H1 (cell line): ENCODE measurements around the gene ALDH1B1. TPM values are rescaled to one million over a fixed set of nuclear protein-coding genes. Genes with fewer than 3 reads are reported as not detected.
A peak's percentile ranks its signal among the peaks of the same experiment; 100 is the strongest.

Experiments used
- CTCF ChIA-PET: fragments of 300-600 bp; sonication (Branson Sonifier 250); formaldehyde crosslinking; loops from one replicate; lab custom pipeline; 2021; ENCODE audit not compliant: partially characterized antibody; lab: Charles Lee
- POLR2A ChIA-PET: fragments of 300-600 bp; sonication (Branson Sonifier 250); formaldehyde crosslinking; loops from one replicate; lab custom pipeline; 2021; ENCODE audit warnings: inconsistent platforms; ENCODE audit not compliant: partially characterized antibody; lab: Charles Lee
- DNase-seq, 2 experiments: peaks; one replicate each; pipeline versions ENCODE4 v3.0.0 to v3.0.0-alpha.2; 2010 to 2022; ENCODE audit warnings: low spot score in 2 of 2, low read depth in 1 of 2, mixed read lengths in 1 of 2
- FAIRE-seq: peaks from 2 replicates; lab custom pipeline; 2011; peaks lifted over from hg19 to GRCh38; lab: Jason Lieb, UNC
- H2AFZ ChIP-seq: 2 replicates; pipeline ENCODE4 v1.8.1; 2012; ENCODE audit warnings: low read length, inconsistent platforms
- H2AK5ac ChIP-seq: 2 replicates; pipeline ENCODE4 v1.6.1; 2013; ENCODE audit warnings: low read depth, low read length
- H2BK120ac ChIP-seq: replicated peaks from 2 replicates; pipeline ENCODE3; 2013; ENCODE audit warnings: low read depth, low read length, inconsistent platforms
- H2BK12ac ChIP-seq: 2 replicates; pipeline ENCODE4 v1.6.1; 2013; ENCODE audit warnings: low read depth, low read length
- H2BK15ac ChIP-seq: 2 replicates; pipeline ENCODE4 v1.6.1; 2013; ENCODE audit warnings: low read length
- H2BK20ac ChIP-seq: 2 replicates; pipeline ENCODE4 v1.6.1; 2013; ENCODE audit warnings: low read length
- H2BK5ac ChIP-seq: 2 replicates; pipeline ENCODE4 v1.6.1; 2013; ENCODE audit warnings: low read depth, low read length
- H3K14ac ChIP-seq: 2 replicates; pipeline ENCODE4 v1.6.1; 2013; ENCODE audit warnings: inconsistent platforms; ENCODE audit not compliant: insufficient read length
- H3K18ac ChIP-seq: 2 replicates; pipeline ENCODE4 v1.6.1; 2013; ENCODE audit warnings: low read length; ENCODE audit errors: extremely low read depth
- H3K23ac ChIP-seq: 2 replicates; pipeline ENCODE4 v1.6.1; 2013; ENCODE audit warnings: inconsistent platforms; ENCODE audit not compliant: insufficient read length
- H3K23me2 ChIP-seq: 2 replicates; pipeline ENCODE4 v1.6.1; 2013; ENCODE audit warnings: low read depth, low read length
- H3K27ac ChIP-seq: 2 replicates; pipeline ENCODE4 v1.6.1; 2011; ENCODE audit warnings: low read depth, low read length, inconsistent platforms
- H3K27me3 ChIP-seq, 4 experiments: replicated peaks in 1 of 4; 1 replicate in 1 of 4; 2 replicates in 3 of 4; pipeline versions ENCODE4 v1.6.1 to v1.8.1; 2011 to 2013; ENCODE audit warnings: low read length in 3 of 4, mild to moderate bottlenecking in 3 of 4, inconsistent platforms in 2 of 4, mixed read lengths in 2 of 4, moderate library complexity in 1 of 4; ENCODE audit not compliant: control insufficient read depth in 3 of 4, insufficient read depth in 3 of 4; ENCODE audit errors: extremely low read depth in 1 of 4
- H3K36me3 ChIP-seq, 4 experiments: 2 replicates each; pipeline versions ENCODE4 v1.6.1 to v1.8.1; 2011 to 2013; ENCODE audit warnings: mild to moderate bottlenecking in 4 of 4, low read length in 3 of 4, moderate library complexity in 2 of 4, control low read depth in 1 of 4, inconsistent platforms in 1 of 4; ENCODE audit not compliant: insufficient read depth in 4 of 4, control insufficient read depth in 2 of 4
- H3K4ac ChIP-seq: replicated peaks from 2 replicates; pipeline ENCODE3; 2013; ENCODE audit warnings: low read length, low read depth, mixed read lengths, inconsistent platforms; ENCODE audit not compliant: insufficient read length
- H3K4me1 ChIP-seq, 4 experiments: replicated peaks in 1 of 4; 1 replicate in 1 of 4; 2 replicates in 3 of 4; pipeline versions ENCODE4 v1.6.1 to v1.8.1; 2011 to 2013; ENCODE audit warnings: low read length in 3 of 4, inconsistent platforms in 2 of 4, mixed read lengths in 1 of 4; ENCODE audit not compliant: insufficient read depth in 4 of 4, control insufficient read depth in 3 of 4
- H3K4me2 ChIP-seq, 2 experiments: 2 replicates each; pipeline versions ENCODE4 v1.6.1 to v1.8.1; 2011 to 2013; ENCODE audit warnings: low read depth in 2 of 2, low read length in 2 of 2, control low read depth in 1 of 2, inconsistent platforms in 1 of 2, mild to moderate bottlenecking in 1 of 2; ENCODE audit not compliant: insufficient read depth in 1 of 2
- H3K4me3 ChIP-seq, 4 experiments: fragments of 200-600, 300-600 bp in 1 of 4; sonication (generic), shearing (Covaris generic), sonication (Bioruptor Twin) in 1 of 4; 2 replicates each; pipeline versions ENCODE4 v1.5.1 to v1.8.1; 2011 to 2016; ENCODE audit warnings: low read length in 4 of 4, low read depth in 3 of 4, control low read depth in 2 of 4, inconsistent platforms in 2 of 4, mild to moderate bottlenecking in 2 of 4, mixed read lengths in 1 of 4, moderate library complexity in 1 of 4; ENCODE audit not compliant: insufficient read depth in 2 of 4; ENCODE audit errors: extremely low read depth in 1 of 4
- H3K56ac ChIP-seq: replicated peaks from 2 replicates; pipeline ENCODE3; 2013; ENCODE audit warnings: low read depth, mild to moderate bottlenecking, mixed read lengths, low read length, inconsistent platforms; ENCODE audit not compliant: insufficient read length
- H3K79me1 ChIP-seq: 2 replicates; pipeline ENCODE4 v1.6.1; 2013; ENCODE audit warnings: low read depth, low read length, control low read depth
- H3K79me2 ChIP-seq, 2 experiments: 2 replicates each; pipeline versions ENCODE4 v1.6.1 to v1.8.1; 2012 to 2013; ENCODE audit warnings: low read length in 2 of 2, mild to moderate bottlenecking in 2 of 2, inconsistent platforms in 1 of 2; ENCODE audit not compliant: insufficient read depth in 2 of 2, control insufficient read depth in 1 of 2
- H3K9ac ChIP-seq, 4 experiments: replicated peaks in 1 of 4; 1 replicate in 1 of 4; 2 replicates in 3 of 4; pipeline versions ENCODE4 v1.6.1 to v1.8.1; 2011 to 2013; ENCODE audit warnings: low read depth in 3 of 4, low read length in 3 of 4, control low read depth in 2 of 4, mild to moderate bottlenecking in 2 of 4, moderate library complexity in 2 of 4, inconsistent platforms in 1 of 4; ENCODE audit errors: extremely low read depth in 1 of 4
- H3K9me3 ChIP-seq, 2 experiments: 2 replicates each; pipeline versions ENCODE4 v1.6.1 to v1.8.1; 2012 to 2013; ENCODE audit warnings: mild to moderate bottlenecking in 2 of 2, moderate library complexity in 2 of 2, control low read depth in 1 of 2, inconsistent platforms in 1 of 2, low read depth in 1 of 2, low read length in 1 of 2, mixed read lengths in 1 of 2; ENCODE audit not compliant: insufficient read depth in 2 of 2
- H4K20me1 ChIP-seq, 2 experiments: replicated peaks in 1 of 2; 2 replicates each; pipeline versions ENCODE3 to v1.8.1; 2011 to 2013; ENCODE audit warnings: inconsistent platforms in 2 of 2, low read length in 2 of 2, mild to moderate bottlenecking in 1 of 2; ENCODE audit not compliant: insufficient read depth in 2 of 2, control insufficient read depth in 1 of 2
- H4K5ac ChIP-seq: 2 replicates; pipeline ENCODE4 v1.6.1; 2013; ENCODE audit warnings: low read length, low read depth, mixed read lengths, inconsistent platforms; ENCODE audit not compliant: insufficient read length
- H4K8ac ChIP-seq: 2 replicates; pipeline ENCODE4 v1.8.0; 2013; ENCODE audit warnings: mild to moderate bottlenecking, moderate library complexity, low read length, inconsistent platforms; ENCODE audit not compliant: insufficient read depth; ENCODE audit errors: extremely low read depth
- H4K91ac ChIP-seq: replicated peaks from 2 replicates; pipeline ENCODE3; 2013; ENCODE audit warnings: low read length, mixed read lengths, inconsistent platforms; ENCODE audit not compliant: insufficient read length
- E2F6 ChIP-seq: IDR thresholded peaks from 2 replicates; pipeline ENCODE4 v1.6.1; 2012; ENCODE audit warnings: inconsistent platforms
- GABPA ChIP-seq: IDR thresholded peaks from 2 replicates; pipeline ENCODE4 v1.6.1; 2011; ENCODE audit warnings: mild to moderate bottlenecking, low read length, moderate library complexity, borderline replicate concordance; ENCODE audit not compliant: insufficient read depth
- MAX ChIP-seq: IDR thresholded peaks from 2 replicates; pipeline ENCODE4 v1.6.1; 2012; ENCODE audit warnings: inconsistent platforms
- POLR2AphosphoS5 ChIP-seq: IDR thresholded peaks from 2 replicates; pipeline ENCODE4 v1.6.1; 2011; ENCODE audit warnings: low read depth, low read length
- RAD21 ChIP-seq, 2 experiments: IDR thresholded peaks in 1 of 2; conservative IDR thresholded peaks in 1 of 2; 2 replicates each; pipeline ENCODE4 v1.6.1; 2011; ENCODE audit warnings: low read depth in 2 of 2, low read length in 2 of 2, improper control_type of control experiment in 1 of 2, inconsistent platforms in 1 of 2, mild to moderate bottlenecking in 1 of 2, moderate library complexity in 1 of 2
- WGBS, 2 experiments: shearing (Covaris generic) in 1 of 2; methylation state at CpG; one replicate each; pipeline versions ENCODE4 v1.1.6 to v1.1.7; 2013 to 2015; ENCODE audit warnings: low lambda C conversion rate in 2 of 2, mixed read lengths in 2 of 2, inconsistent platforms in 1 of 2, low coverage in 1 of 2, missing lambda C conversion rate in 1 of 2; ENCODE audit not compliant: insufficient replicate concordance in 2 of 2, insufficient coverage in 1 of 2, insufficient read length in 1 of 2; ENCODE audit errors: extremely low coverage in 1 of 2, missing lambda C conversion rate in 1 of 2; 5-methylcytosine and 5-hydroxymethylcytosine counted together
- polyA plus RNA-seq, 7 experiments: library from polyadenylated mRNA; depleted of rRNA in 3 of 7; stranded (reverse) in 5 of 7; unstranded in 2 of 7; fragments of >200 nt in 5 of 7; fragments of 200-250 nt in 2 of 7; gene quantifications; 1 replicate in 5 of 7; 2 replicates in 1 of 7; 4 replicates in 1 of 7; pipeline versions ENCODE4 v1.2.1 to v1.2.3, GENCODE V29; 2011 to 2013; ENCODE audit warnings: missing spikeins in 2 of 7, mixed read lengths in 2 of 7
- total RNA-seq: library from RNA; stranded (reverse); fragmentation: NEBNext Ultra II Directional; extraction: Animal tissue kit (Norgen Biotek cat#: 25700); gene quantifications from 2 replicates; pipeline ENCODE4 v1.2.1, GENCODE V29; 2021
- TF ChIP-seq, protein P1 (sequence below), 3 experiments: IDR thresholded peaks; 1 replicate in 2 of 3; 2 replicates in 1 of 3; pipeline versions ENCODE4 v1.5.1 to v1.6.1; 2011; ENCODE audit warnings: low read length in 3 of 3, mild to moderate bottlenecking in 3 of 3, inconsistent platforms in 2 of 3, low read depth in 1 of 3, moderate library complexity in 1 of 3; ENCODE audit not compliant: insufficient read depth in 1 of 3; ENCODE audit errors: control extremely low read depth in 1 of 3

ALDH1B1 gene
- total and polyA plus RNA-seq, 2 of the 8 experiments (the other 6 are each of a cell fraction or from before 2014, with no cell fraction given) = 41.6 to 78.7 TPM

- H2AK5ac ChIP-seq = no peak overlapping the region
- H2BK120ac ChIP-seq = no peak overlapping the region
- 52% methylated on average over 3 of the region's 3 CpGs; no CpG with 5 or more reads in 1 of the 2 experiments for WGBS, 2 experiments
- H3K36me3 ChIP-seq = no peaks in the 10 kb centered on the region
- H3K9me3 ChIP-seq = 0 out of 4 replicates have a peak, but pooled peaks cover 0 to 5% of the 10 kb centered on the region in 2 experiments
- H3K56ac ChIP-seq = no peak overlapping the region
- H4K8ac ChIP-seq = no peak overlapping the region
- CTCF ChIA-PET = interaction anchor here (0.5 to 6.2 kb wide), 26 partner anchors 9 to 270 kb away, joined by 3 to 50 read pairs (median 4); partner anchors contain the start of gene IGFBPL1
- no peak overlapping the region for H3K23ac ChIP-seq
- no peak overlapping the region for H3K4ac ChIP-seq
- FAIRE-seq (peak; percentile 42), DNase-seq (no peak)
- H3K79me2 ChIP-seq = no peaks in the 10 kb centered on the region
- H3K79me1 ChIP-seq = no peaks in the 10 kb centered on the region
- H2BK5ac ChIP-seq = no peak overlapping the region
- H2BK20ac ChIP-seq = no peak overlapping the region; the same call in 1 of the 2 replicates
- no peaks in the 10 kb centered on the region for H3K4me1 ChIP-seq
- no peak overlapping the region for H3K18ac ChIP-seq
- H2BK15ac ChIP-seq = no peak overlapping the region
- H3K14ac ChIP-seq = no peak overlapping the region
- no peaks in the 10 kb centered on the region for H4K20me1 ChIP-seq
- H3K9ac ChIP-seq = no peak overlapping the region
- no peak overlapping the region for H4K5ac ChIP-seq
- POLR2A ChIA-PET = no interaction called here
- H2BK12ac ChIP-seq = peak overlapping the region; percentile 55; the same call in 1 of the 2 replicates
- peaks cover 0 to 4% (median under 1%) of the 10 kb centered on the region in 4 experiments; a peak in 3 of 7 replicates for H3K27me3 ChIP-seq
- H3K23me2 ChIP-seq = no peaks in the 10 kb centered on the region
- peak overlapping the region; percentile 52 for H4K91ac ChIP-seq
- no peak overlapping the region for H2AFZ ChIP-seq
- no peak overlapping the region for H3K4me3 ChIP-seq
- H3K4me2 ChIP-seq = no peak overlapping the region
- H3K27ac ChIP-seq = no peak overlapping the region
- TF ChIP-seq MAX (peak; percentile 94), RAD21 (IDR thresholded peaks at IDR 0.05 in 1 of 2, conservative IDR thresholded peaks at IDR 0.05 in 1 of 2; ENCODE audit: low read depth in 2 of 2, low read length in 2 of 2) (peak; percentile 55 to 62), POLR2AphosphoS5 (no peak), GABPA (no peak), E2F6 (peak; percentile 72; the same call in 1 of the 2 replicates)
- TF ChIP-seq, protein P1, sequence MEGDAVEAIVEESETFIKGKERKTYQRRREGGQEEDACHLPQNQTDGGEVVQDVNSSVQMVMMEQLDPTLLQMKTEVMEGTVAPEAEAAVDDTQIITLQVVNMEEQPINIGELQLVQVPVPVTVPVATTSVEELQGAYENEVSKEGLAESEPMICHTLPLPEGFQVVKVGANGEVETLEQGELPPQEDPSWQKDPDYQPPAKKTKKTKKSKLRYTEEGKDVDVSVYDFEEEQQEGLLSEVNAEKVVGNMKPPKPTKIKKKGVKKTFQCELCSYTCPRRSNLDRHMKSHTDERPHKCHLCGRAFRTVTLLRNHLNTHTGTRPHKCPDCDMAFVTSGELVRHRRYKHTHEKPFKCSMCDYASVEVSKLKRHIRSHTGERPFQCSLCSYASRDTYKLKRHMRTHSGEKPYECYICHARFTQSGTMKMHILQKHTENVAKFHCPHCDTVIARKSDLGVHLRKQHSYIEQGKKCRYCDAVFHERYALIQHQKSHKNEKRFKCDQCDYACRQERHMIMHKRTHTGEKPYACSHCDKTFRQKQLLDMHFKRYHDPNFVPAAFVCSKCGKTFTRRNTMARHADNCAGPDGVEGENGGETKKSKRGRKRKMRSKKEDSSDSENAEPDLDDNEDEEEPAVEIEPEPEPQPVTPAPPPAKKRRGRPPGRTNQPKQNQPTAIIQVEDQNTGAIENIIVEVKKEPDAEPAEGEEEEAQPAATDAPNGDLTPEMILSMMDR (IDR thresholded peaks at IDR 0.05; ENCODE audit: control extremely low read depth in 1 of 3, insufficient read depth in 1 of 3, low read depth in 1 of 3, low read length in 3 of 3) = peak in 2 of 3 experiments; percentile 55 to 61; a peak in 3 of 4 replicates
These were observed 40.5 kb downstream of the ALDH1B1 start for GRCh38 chr9:38432922-38433510.
